NCI-H1092 treated with DMSO at 0.1 percent for 48 hours (cell line): ENCODE results near the gene NFKBIZ.
"Not testable (repeated sequence)": the region's sequence is repeated elsewhere in the genome, so short reads cannot be mapped to it uniquely, and the experiment has no call there.

ENCODE experiments used
- DNase-seq: peaks from one replicate; lab custom pipeline; 2025; lab: John Stamatoyannopoulos, UW

NFKBIZ gene

GRCh38 chr3:101851072-101851770 lies 1.9 kb downstream of the NFKBIZ start:
- DNase-seq, result no peak

GRCh38 chr3:101851850-101852714 lies 2.8 kb downstream of the NFKBIZ start:
- no peak for DNase-seq

- DNase-seq, result no peak
Observed at GRCh38 chr3:101852983-101853840, 3.9 kb downstream of the NFKBIZ start.

- DNase-seq, result no peak
Observed at GRCh38 chr3:101853982-101854381, 4.7 kb downstream of the NFKBIZ start.

GRCh38 chr3:101854608-101855304 lies 5.4 kb downstream of the NFKBIZ start:
- no peak for DNase-seq

- DNase-seq, result no peak
Observed at GRCh38 chr3:101857301-101857741, 8.0 kb downstream of the NFKBIZ start.

GRCh38 chr3:101858464-101859030 lies 9.2 kb downstream of the NFKBIZ start:
- no peak for DNase-seq

GRCh38 chr3:101859882-101860448 lies 10.7 kb downstream of the NFKBIZ start:
- no peak for DNase-seq

GRCh38 chr3:101861212-101861788 lies 12.0 kb downstream of the NFKBIZ start:
- no peak for DNase-seq

- no peak for DNase-seq
Observed at GRCh38 chr3:101861789-101862415, 12.6 kb downstream of the NFKBIZ start.

GRCh38 chr3:101862416-101863165 lies 13.3 kb downstream of the NFKBIZ start:
- no peak for DNase-seq

- DNase-seq, result not testable (repeated sequence)
Observed at GRCh38 chr3:101864926-101865325, 15.6 kb downstream of the NFKBIZ start.

- no peak for DNase-seq
Observed at GRCh38 chr3:101865751-101866509, 16.6 kb downstream of the NFKBIZ start.

- no peak for DNase-seq
Observed at GRCh38 chr3:101867511-101867910, 18.2 kb downstream of the NFKBIZ start.

GRCh38 chr3:101867996-101868395 lies 18.7 kb downstream of the NFKBIZ start:
- DNase-seq, result no peak

- DNase-seq, result no peak
Observed at GRCh38 chr3:101868534-101869464, 19.5 kb downstream of the NFKBIZ start.

- DNase-seq, result no peak
Observed at GRCh38 chr3:101870138-101870537, 20.8 kb downstream of the NFKBIZ start.
